Activated CD8-positive, alpha-beta T cell treated with anti-CD3 and anti-CD28 coated beads, Interleukin-2, amount 10 ng/mL, durations not matched to agents 7 days and 5 days (primary cell): Measurements from ENCODE around the gene GHRL. TPM values are rescaled to one million over a fixed set of nuclear protein-coding genes. Genes with fewer than 3 reads are reported as not detected.

Source experiments
- ATAC-seq: fragments of 150-1000 bp; cut with Tn5 transposase; one replicate; pipeline ENCODE4 v1.10.0; 2021; ENCODE audit warnings: moderate library complexity
- CTCF ChIA-PET: fragments of 350-600 bp; sonication (Branson Sonifier 250); formaldehyde crosslinking; loops from one replicate; lab custom pipeline; 2021; ENCODE audit warnings: antibody characterized with exemption; lab: Charles Lee
- POLR2A ChIA-PET: fragments of 350-600 bp; sonication (Branson Sonifier 250); formaldehyde crosslinking; loops from one replicate; lab custom pipeline; 2021; ENCODE audit warnings: antibody characterized with exemption; lab: Charles Lee
- DNase-seq: peaks from one replicate; pipeline ENCODE4 v3.0.0-alpha.2; 2020
- H3K27ac Mint-ChIP-seq: one replicate; pipeline ENCODE4 v1.8.0; 2021; ENCODE audit warnings: mild to moderate bottlenecking, mixed read lengths
- H3K27me3 Mint-ChIP-seq: one replicate; pipeline ENCODE4 v1.8.0; 2021; ENCODE audit warnings: low read depth, mixed read lengths
- H3K36me3 Mint-ChIP-seq: one replicate; pipeline ENCODE4 v1.8.0; 2021; ENCODE audit warnings: low read depth, mixed read lengths
- H3K4me1 Mint-ChIP-seq: one replicate; pipeline ENCODE4 v1.8.0; 2021; ENCODE audit warnings: low read depth, mixed read lengths
- H3K4me3 Mint-ChIP-seq: one replicate; pipeline ENCODE4 v1.8.0; 2021; ENCODE audit warnings: mild to moderate bottlenecking, mixed read lengths
- H3K9me3 Mint-ChIP-seq: one replicate; pipeline ENCODE4 v1.8.0; 2022; ENCODE audit warnings: mixed read lengths; ENCODE audit not compliant: insufficient read depth
- microRNA-seq: library from miRNA; unstranded; fragments of <30 nt; microRNA quantifications from one replicate; pipeline ENCODE4 v1.2.0, GENCODE V29; 2022
- total RNA-seq, 2 experiments: library from RNA; stranded (reverse); gene quantifications; one replicate each; pipeline ENCODE4 v1.2.3, GENCODE V29; 2021

Gene GHRL
- total RNA-seq, 2 experiments from 2014 or later = 0.21 to 0.63 TPM

GRCh38 chr3:10242182-10243065 is 50.3 kb downstream of the GHRL start:
- CTCF ChIA-PET = interaction anchor here (0.9 to 2.6 kb wide), 6 partner anchors 19 to 57 kb away, joined by 3 to 10 read pairs (median 4); no protein-coding TSS in a partner anchor
- Mint-ChIP-seq H3K36me3 (peaks cover 48% of the 10 kb centered on the region), H3K27ac (peak overlapping the region; percentile 95), H3K9me3 (peaks cover 29% of the 10 kb centered on the region), H3K4me1 (peaks cover 49% of the 10 kb centered on the region), H3K4me3 (peak overlapping the region; percentile 64), H3K27me3 (no peaks in the 10 kb centered on the region)
- peak; percentile 93 for DNase-seq
- peak; percentile 92 for ATAC-seq
- POLR2A ChIA-PET = interaction anchor here (0.6 to 1.9 kb wide), 11 partner anchors 10 to 256 kb away, joined by 3 to 7 read pairs (median 4); partner anchors contain the start of genes EMC3 and VHL

GRCh38 chr3:10240799-10241198 is 51.9 kb downstream of the GHRL start:
- peak overlapping the region; percentile 43 for H3K27ac Mint-ChIP-seq
- POLR2A ChIA-PET = interaction anchor here (1.9 kb wide), 1 partner anchor 37 kb away, joined by 4 read pairs; no protein-coding TSS in a partner anchor
- peaks cover 51% of the 10 kb centered on the region for H3K4me1 Mint-ChIP-seq
- peaks cover 31% of the 10 kb centered on the region for H3K9me3 Mint-ChIP-seq
- no peaks in the 10 kb centered on the region for H3K27me3 Mint-ChIP-seq
- CTCF ChIA-PET = interaction anchor here (2.6 kb wide), 1 partner anchor 17 kb away, joined by 10 read pairs; no protein-coding TSS in a partner anchor
- no peak for DNase-seq
- no peak for ATAC-seq
- H3K4me3 Mint-ChIP-seq = no peak overlapping the region
- H3K36me3 Mint-ChIP-seq = peaks cover 54% of the 10 kb centered on the region

- Mint-ChIP-seq H3K4me1 (peaks cover 51% of the 10 kb centered on the region), H3K27me3 (no peaks in the 10 kb centered on the region), H3K9me3 (peaks cover 12% of the 10 kb centered on the region), H3K36me3 (peaks cover 36% of the 10 kb centered on the region), H3K4me3 (peak overlapping the region; percentile 26), H3K27ac (peak overlapping the region; percentile 91)
- ATAC-seq (peak; percentile 39), DNase-seq (peak; percentile 68)
- CTCF ChIA-PET = interaction anchor here (0.7 to 1.9 kb wide), 5 partner anchors 10 to 97 kb away, joined by 3 to 7 read pairs (median 3); partner anchors contain the start of genes TATDN2 and VHL
- POLR2A ChIA-PET = interaction anchor here (0.6 to 2.2 kb wide), 3 partner anchors 9 to 208 kb away, joined by 4 to 9 read pairs (median 4); partner anchors contain the start of gene TATDN2
These were observed 54.2 kb downstream of the GHRL start for GRCh38 chr3:10238345-10239183.

Small RNAs within 50 kb of the gene (microRNA-seq; reads per million reads assigned to microRNA genes)
- gene MIR378B = not detected

Other genes with a start within 250 kb of the GHRL start
- gene FANCD2OS, start 184.7 kb downstream of the GHRL start, total RNA-seq = not detected
- 100 to 1,000 TPM; 113 to 120 TPM for gene BRK1, start 177.3 kb downstream of the GHRL start, total RNA-seq
- 10 to 100 TPM; 57.0 to 59.1 TPM for gene VHL, start 151.2 kb downstream of the GHRL start, total RNA-seq
- 1 to 10 TPM; 1.3 to 1.4 TPM for gene IRAK2, start 128.0 kb downstream of the GHRL start, total RNA-seq
- 10 to 100 TPM; 57.0 to 61.6 TPM for gene TATDN2, start 44.5 kb downstream of the GHRL start, total RNA-seq
- gene SEC13, start 28.2 kb upstream of the GHRL start, total RNA-seq = 10 to 100 TPM; 93.2 to 95.0 TPM
- not detected for gene ATP2B2, start 212.6 kb upstream of the GHRL start, total RNA-seq